ENCODE measurements around the gene SLC39A3. TPM values are rescaled to one million over a fixed set of nuclear protein-coding genes. Genes with fewer than 3 reads are reported as not detected.

Gene SLC39A3
- total and polyA plus RNA-seq, 2 of the 8 experiments (the other 6 are each of a cell fraction or from before 2014, with no cell fraction given) = 33.0 to 52.9 TPM

- Histone ChIP-seq H4K20me1 (replicated peaks in 1 of 2; ENCODE audit: control insufficient read depth in 1 of 2, insufficient read depth in 2 of 2, low read length in 2 of 2) (peaks cover 8 to 12% of the 10 kb centered on the region in 2 experiments), H3K9ac (replicated peaks in 1 of 4; ENCODE audit: extremely low read depth in 1 of 4, low read depth in 3 of 4, low read length in 3 of 4) (no peak overlapping the region), H2AFZ (ENCODE audit: low read length) (no peak overlapping the region), H4K8ac (ENCODE audit: extremely low read depth, insufficient read depth, low read length) (no peak overlapping the region), H2BK120ac (replicated peaks; ENCODE audit: low read depth, low read length) (no peak overlapping the region), H3K23ac (ENCODE audit: insufficient read length) (no peak overlapping the region), H2BK12ac (ENCODE audit: low read depth, low read length) (no peak overlapping the region), H2BK5ac (ENCODE audit: low read depth, low read length) (no peak overlapping the region), H3K14ac (ENCODE audit: insufficient read length) (no peak overlapping the region), H3K18ac (ENCODE audit: extremely low read depth, low read length) (no peak overlapping the region), H3K36me3 (ENCODE audit: control insufficient read depth in 2 of 4, insufficient read depth in 4 of 4, low read length in 3 of 4) (peaks cover 19 to 65% (median 36%) of the 10 kb centered on the region in 4 experiments; a peak in 7 of 8 replicates), H3K79me2 (ENCODE audit: control insufficient read depth in 1 of 2, insufficient read depth in 2 of 2, low read length in 2 of 2) (peaks cover 0 to 5% of the 10 kb centered on the region in 2 experiments; a peak in 1 of 4 replicates), H3K9me3 (ENCODE audit: insufficient read depth in 2 of 2, low read depth in 1 of 2, low read length in 1 of 2) (no peaks in the 10 kb centered on the region), H3K4ac (replicated peaks; ENCODE audit: insufficient read length, low read depth, low read length) (no peak overlapping the region), H2BK20ac (ENCODE audit: low read length) (no peak overlapping the region), H3K27me3 (replicated peaks in 1 of 4; ENCODE audit: control insufficient read depth in 3 of 4, extremely low read depth in 1 of 4, insufficient read depth in 3 of 4, low read length in 3 of 4) (no peaks in the 10 kb centered on the region), H3K23me2 (ENCODE audit: low read depth, low read length) (no peaks in the 10 kb centered on the region), H3K4me1 (replicated peaks in 1 of 4; ENCODE audit: control insufficient read depth in 3 of 4, insufficient read depth in 4 of 4, low read length in 3 of 4) (no peaks in the 10 kb centered on the region), H4K5ac (ENCODE audit: insufficient read length, low read depth, low read length) (no peak overlapping the region), H2BK15ac (ENCODE audit: low read length) (no peak overlapping the region), H3K4me2 (ENCODE audit: insufficient read depth in 1 of 2, low read depth in 2 of 2, low read length in 2 of 2) (no peak overlapping the region), H3K4me3 (ENCODE audit: extremely low read depth in 1 of 4, insufficient read depth in 2 of 4, low read depth in 3 of 4, low read length in 4 of 4) (no peak overlapping the region), H3K56ac (replicated peaks; ENCODE audit: insufficient read length, low read depth, low read length) (no peak overlapping the region), H3K79me1 (ENCODE audit: low read depth, low read length) (no peaks in the 10 kb centered on the region; the same call in 1 of the 2 replicates), H4K91ac (replicated peaks; ENCODE audit: insufficient read length, low read length) (no peak overlapping the region), H3K27ac (ENCODE audit: low read depth, low read length) (no peak overlapping the region), H2AK5ac (ENCODE audit: low read depth, low read length) (no peak overlapping the region)
- ChIA-PET CTCF (ENCODE audit: partially characterized antibody) (interaction anchor here (1.1 to 1.3 kb wide), 2 partner anchors 9 to 14 kb away, joined by 3 to 5 read pairs; no protein-coding TSS in a partner anchor), POLR2A (ENCODE audit: partially characterized antibody) (no interaction called here)
- FAIRE-seq (no peak), DNase-seq (ENCODE audit: low read depth in 1 of 2, low spot score in 2 of 2) (no peak)
- 97% methylated on average over 6 of the region's 12 CpGs; no CpG with 5 or more reads in 1 of the 2 experiments for WGBS, 2 experiments (ENCODE audit: extremely low coverage in 1 of 2, insufficient coverage in 1 of 2, insufficient read length in 1 of 2, insufficient replicate concordance in 2 of 2, low coverage in 1 of 2, low lambda C conversion rate in 2 of 2, missing lambda C conversion rate in 1 of 2)
- TF ChIP-seq CHD2 (IDR thresholded peaks at IDR 0.05; ENCODE audit: low read length) (no peak), SP1 (IDR thresholded peaks at IDR 0.05; ENCODE audit: low read depth, low read length) (no peak), ATF2 (IDR thresholded peaks at IDR 0.05; ENCODE audit: low read length) (no peak), POU5F1 (IDR thresholded peaks at IDR 0.05; ENCODE audit: low read depth, low read length) (no peak)
These were observed 23.9 kb upstream of the SLC39A3 start for GRCh38 chr19:2763687-2764086.

Measured in H1 (cell line).